GM21723 (cell line): Measurements from ENCODE around the gene ZNF853.
"Not testable (repeated sequence)": the region's sequence is repeated elsewhere in the genome, so short reads cannot be mapped to it uniquely, and the experiment has no call there.

Experiments used
- ATAC-seq: cut with Tn5 transposase; IDR thresholded peaks from one replicate; pipeline ENCODE4 v1.9.1; 2021; ENCODE audit warnings: mild to moderate bottlenecking, moderate library complexity; ENCODE audit not compliant: unreplicated experiment

The ZNF853 gene

DNA sequence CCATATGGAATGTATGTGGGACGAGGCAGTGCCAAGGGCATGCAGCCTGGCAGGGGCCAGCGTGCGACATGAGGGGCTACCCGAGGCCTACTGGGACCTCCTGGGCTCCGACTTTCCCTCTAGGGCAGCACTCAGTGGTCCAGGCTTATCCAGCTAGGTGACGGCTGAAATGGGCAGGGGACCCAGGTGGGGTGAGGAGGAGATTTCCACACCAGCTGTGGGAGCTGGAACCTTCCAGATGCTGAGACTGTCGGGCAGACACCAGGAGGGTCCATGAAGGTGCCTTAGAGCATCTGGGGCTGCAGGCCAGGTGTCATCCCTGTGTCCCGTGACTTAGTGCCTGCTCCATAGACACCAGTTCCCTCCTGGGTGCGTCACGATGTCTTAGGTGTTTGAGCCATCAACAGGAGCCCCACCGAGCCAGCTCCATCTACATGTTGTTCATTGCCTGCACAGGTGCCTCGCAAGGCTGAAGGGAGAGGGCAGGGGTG lies 35.2 kb downstream of the ZNF853 start:
- no peak for ATAC-seq

DNA sequence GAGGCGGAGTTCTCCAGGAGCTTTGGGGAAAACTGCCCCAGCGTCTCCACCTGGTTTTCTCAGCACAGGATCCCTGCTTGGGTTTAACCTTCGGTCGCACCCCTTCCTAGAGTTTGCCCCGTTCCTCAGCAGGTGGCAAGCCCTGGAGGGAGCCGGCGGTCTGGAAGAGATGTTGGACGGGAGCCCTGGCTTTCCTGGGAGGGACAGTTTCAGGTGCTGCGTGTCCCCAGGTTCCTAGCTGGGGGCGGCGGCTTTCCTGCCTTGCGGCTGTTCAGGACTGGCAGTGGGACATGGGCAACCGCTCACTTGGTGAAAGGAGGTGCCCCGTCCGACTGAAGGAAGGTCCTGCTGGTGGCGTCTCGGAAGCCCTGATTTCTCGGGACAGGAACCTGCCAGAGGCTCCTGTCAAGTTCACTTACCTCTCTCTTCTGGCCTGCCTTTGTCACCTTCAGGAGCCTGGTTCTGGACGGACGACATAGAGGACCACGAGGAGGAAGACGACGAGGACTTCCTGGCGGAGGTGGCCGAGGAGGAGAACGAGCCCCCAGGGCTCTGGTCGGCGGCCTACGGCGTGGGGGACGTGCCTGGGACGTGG lies 36.5 kb downstream of the ZNF853 start:
- ATAC-seq = no peak

DNA sequence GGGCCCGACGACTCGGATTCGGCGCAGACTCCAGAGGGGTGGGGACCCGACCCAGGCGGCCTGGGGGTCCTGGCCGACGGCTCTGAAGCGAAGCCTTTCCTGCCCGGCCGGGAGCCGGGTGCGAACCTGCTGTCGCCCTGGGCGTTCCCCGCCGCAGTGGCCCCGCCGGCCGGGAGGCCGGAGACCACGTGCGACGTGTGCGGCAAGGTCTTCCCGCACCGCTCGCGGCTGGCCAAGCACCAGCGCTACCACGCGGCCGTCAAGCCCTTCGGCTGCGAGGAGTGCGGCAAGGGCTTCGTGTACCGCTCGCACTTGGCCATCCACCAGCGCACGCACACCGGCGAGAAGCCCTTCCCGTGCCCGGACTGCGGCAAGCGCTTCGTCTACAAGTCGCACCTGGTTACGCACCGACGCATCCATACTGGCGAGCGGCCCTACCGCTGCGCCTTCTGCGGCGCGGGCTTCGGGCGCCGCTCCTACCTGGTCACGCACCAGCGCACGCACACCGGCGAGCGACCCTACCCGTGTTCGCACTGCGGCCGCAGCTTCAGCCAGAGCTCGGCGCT lies 37.1 kb downstream of the ZNF853 start:
- ATAC-seq = no peak

DNA sequence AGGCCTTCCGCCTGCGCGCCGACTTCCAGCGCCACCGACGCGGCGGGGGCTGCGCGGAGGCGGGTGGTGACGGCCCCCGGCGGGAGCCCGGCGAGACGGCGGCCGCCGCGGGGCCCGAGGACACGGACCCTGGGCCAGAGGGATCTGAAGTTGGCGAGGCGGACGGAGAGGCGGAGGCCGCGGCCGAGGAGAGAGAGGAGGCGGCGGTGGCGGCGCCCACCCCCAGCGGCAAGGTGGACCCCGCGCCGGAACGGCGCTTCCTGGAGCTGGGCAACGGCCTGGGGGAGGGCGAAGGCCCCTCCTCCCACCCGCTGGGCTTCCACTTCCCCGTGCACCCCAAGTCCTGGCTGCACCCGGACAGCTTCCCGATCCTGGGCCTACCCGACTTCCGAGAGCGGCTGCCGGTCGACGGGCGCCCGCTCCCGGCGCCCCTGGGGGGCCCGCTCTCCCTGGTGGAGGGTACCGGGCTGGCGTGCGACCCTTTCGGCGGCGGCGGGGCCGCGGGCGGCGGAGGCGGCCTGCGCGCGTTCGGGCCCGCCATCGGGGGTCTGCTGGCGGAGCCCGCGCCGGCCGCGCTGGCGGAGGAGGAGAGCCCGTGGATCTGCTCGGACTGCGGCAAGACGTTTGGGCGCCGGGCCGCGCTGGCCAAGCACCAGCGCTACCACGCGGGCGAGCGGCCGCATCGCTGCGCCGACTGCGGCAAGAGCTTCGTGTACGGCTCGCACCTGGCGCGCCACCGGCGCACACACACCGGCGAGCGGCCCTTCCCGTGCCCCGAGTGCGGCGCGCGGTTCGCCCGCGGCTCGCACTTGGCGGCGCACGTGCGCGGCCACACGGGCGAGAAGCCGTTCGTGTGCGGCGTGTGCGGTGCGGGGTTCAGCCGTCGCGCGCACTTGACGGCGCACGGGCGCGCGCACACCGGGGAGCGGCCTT lies 37.9 kb downstream of the ZNF853 start:
- ATAC-seq = no peak

DNA sequence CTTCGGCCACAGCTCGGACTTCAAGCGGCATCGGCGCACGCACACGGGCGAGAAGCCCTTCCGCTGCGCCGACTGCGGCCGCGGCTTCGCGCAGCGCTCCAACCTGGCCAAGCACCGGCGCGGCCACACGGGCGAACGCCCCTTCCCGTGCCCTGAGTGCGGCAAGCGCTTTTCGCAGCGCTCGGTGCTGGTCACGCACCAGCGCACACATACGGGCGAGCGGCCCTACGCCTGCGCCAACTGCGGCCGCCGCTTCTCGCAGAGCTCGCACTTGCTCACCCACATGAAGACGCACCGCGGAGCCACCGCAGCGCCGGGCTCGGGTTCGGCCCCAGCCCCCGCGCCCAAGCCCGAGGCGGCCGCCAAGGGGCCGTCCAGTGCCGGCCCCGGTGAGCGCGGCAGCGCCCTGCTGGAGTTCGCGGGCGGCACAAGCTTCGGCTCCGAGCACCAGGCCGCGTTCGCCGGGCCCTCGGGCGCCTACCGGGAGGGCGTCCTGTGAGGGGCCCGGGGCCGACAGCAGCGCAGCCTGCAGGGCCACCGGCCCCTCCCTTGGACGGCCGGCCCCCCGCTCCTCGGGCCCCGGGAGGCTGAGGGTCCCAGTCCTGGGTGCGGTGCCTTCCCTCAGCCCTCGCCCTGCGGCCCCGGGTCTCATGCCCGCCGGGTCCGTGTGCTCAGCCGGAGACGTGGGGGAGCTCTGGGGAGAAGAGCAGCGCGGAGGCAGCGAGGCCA lies 38.9 kb downstream of the ZNF853 start:
- ATAC-seq = no peak

DNA sequence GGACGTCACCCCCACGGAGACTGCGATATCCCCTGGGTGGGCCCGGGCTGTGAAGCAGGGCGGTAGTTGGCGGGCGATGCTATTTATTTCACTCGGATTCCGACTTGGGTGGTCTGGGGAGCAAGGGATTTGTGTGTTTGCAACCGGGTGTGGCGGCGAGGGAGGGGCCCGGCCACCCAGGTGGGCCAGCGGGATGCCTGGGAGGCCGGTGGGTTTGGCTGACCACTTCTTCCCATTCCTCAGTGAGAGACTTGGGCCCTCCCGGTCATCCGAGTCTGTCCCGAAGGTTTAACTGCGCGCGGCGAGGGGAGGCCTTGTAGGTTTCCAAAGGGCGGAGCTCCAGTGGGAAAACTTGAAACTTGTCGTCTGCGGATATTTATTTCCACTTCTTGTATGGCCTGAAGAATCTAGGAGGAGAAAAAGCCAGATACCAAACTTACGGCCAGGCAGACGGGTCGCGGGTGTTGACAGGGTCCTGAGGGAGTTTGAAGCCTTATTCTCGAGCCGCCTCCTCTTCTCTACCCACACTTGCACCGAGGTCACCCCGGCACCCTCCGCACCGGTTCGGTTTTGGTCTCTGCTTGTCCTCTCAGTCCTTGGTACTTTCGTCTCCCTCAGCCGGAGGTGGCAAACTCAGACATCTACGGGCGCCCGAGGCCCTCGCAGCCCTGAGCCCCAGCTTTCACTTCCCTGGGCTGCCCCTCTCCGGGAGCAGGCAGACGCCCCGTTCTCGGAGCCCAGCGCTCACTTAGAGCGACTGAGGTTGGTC lies 39.6 kb downstream of the ZNF853 start:
- no peak for ATAC-seq

DNA sequence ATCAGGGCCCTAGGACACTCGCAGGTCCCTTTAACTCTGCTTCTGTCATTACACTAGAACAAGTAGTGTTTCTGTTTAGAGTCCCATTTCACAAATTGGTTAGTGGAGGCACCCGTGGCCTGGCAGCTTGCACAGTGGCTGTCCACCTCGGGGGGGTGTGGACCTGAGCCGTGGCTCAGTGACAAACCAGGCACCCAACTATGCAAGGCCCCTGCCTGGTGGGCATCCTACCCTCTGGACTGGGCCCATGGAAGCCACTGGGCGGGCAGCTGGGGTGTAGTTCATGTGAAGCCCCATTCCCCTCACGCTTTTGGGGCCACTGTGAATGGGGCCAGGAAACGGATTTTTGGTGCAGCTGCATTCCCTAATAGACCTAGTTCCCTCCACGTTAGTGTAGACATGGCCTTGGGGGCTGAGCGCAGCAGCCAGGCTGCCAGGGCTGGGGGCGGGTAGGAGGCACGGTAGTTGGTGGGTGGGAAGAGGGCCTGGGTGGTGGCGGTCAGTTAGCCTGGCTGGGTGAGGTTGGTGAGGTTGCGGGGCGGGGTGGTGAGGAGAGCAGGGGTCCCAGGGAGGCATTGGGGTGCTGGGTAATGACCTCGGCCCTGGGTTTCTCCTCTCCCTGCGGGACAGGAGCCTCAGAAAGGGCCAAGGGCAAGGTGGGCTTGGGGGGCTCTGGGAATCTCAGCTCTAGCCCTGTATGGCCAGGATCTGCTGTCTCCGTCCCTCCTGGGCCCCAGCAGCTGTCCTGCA lies 40.4 kb downstream of the ZNF853 start:
- no peak for ATAC-seq

DNA sequence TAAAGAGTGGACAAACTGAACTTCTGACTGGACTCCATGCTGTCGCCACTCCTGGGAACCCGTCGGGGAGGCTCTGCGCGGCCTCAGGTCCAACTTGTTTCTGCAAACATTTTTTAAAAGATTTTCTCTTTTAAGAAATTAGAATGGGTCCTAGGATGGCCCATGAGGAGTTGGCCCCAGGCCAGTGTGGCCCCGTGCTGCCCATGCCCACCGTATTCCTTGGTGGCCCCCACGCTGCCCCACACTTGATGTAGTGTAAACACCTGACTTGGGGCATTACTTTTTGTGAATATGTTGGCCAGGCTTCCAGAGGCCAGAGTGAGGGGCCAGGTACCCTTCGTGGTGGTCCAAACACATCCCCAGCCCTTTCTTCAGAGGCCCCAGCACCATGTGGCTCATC lies 41.0 kb downstream of the ZNF853 start:
- ATAC-seq = no peak

DNA sequence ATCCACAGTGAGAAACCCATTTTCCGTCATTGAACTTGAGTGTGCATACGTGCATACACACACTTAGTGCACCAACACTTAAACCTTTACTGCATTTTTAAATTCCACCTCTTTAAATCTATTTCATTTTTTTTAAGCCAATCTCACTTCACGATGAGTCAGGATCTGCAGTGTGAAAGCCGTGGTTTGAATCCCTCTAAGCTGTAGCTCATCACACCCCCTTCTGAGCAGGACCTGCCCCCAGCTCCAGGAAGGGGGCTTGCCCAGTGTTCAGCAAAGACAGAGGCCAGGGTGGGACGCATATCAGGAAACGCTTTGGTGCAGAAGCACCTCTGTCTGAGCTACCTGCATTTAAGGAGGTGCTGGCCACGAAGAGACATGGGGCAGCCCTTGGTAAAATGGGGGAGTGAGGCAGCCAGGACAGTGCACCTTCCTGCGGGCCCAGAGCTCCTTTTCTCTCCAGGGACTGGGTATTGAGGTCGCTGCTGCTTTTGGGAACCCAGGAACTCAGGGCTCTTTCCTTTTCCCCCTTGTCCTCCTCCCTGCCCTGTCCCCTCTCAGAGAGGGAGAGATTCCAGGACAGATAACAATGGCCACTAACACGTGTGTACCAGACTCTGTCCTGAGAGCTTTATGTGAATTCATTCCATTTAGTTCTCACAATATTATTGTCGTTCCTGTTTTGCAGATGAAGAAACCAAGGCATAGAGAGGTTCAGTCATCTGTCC lies 43.4 kb downstream of the ZNF853 start:
- no peak for ATAC-seq

DNA sequence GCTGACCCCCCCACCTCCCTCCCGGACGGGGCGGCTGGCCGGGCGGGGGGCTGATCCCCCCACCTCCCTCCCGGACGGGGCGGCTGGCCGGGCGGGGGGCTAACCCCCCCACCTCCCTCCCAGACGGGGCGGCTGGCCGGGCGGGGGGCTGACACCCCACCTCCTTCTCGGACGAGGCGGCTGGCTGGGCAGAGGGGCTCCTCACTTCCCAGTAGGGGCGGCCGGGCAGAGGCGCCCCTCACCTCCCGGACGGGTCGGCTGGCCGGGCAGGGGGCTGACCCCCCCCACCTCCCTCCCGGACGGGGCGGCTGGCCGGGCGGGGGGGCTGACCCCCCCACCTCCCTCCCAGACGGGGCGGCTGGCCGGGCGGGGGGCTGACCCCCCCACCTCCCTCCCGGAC lies 55.4 kb downstream of the ZNF853 start:
- ATAC-seq = not testable (repeated sequence)
